ENCODE data around the gene DNPH1. TPM values are rescaled to one million over a fixed set of nuclear protein-coding genes. Genes with fewer than 3 reads are reported as not detected.

DNPH1 gene
- total and polyA plus RNA-seq, 2 of the 8 experiments (the other 6 are each of a cell fraction or from before 2014, with no cell fraction given) = 33.9 to 134 TPM

DNA sequence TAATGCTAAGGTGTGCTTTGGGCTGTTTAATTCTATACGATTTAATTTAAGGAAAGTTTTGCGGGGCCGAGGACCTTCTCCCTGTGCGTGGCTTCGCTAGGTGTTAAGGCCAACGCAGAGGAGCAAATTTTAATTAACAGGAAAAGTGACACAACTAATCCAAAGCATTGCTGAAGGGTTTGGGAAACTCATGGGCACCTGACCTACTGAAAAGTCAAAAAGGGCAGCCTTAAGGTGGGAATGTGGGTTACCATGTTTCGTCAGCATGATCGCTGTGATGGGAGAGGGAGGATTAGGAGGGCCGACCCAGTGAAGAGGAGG lies 47.7 kb downstream of the DNPH1 start:
- H4K91ac ChIP-seq (replicated peaks; ENCODE audit: insufficient read length, low read length) = peak overlapping the region; percentile 54
- H3K79me2 ChIP-seq (ENCODE audit: control insufficient read depth in 1 of 2, insufficient read depth in 2 of 2, low read length in 2 of 2) = no peaks in the 10 kb centered on the region
- POLR2A ChIA-PET (ENCODE audit: partially characterized antibody) = interaction anchor here (1.0 to 4.0 kb wide), 11 partner anchors 9 to 122 kb away, joined by 3 to 30 read pairs (median 6); partner anchors contain the start of genes DNPH1, KLC4, MRPL2 and PTK7
- H2BK15ac ChIP-seq (ENCODE audit: low read length) = no peak overlapping the region
- H3K23me2 ChIP-seq (ENCODE audit: low read depth, low read length) = peaks cover 8% of the 10 kb centered on the region
- H4K5ac ChIP-seq (ENCODE audit: insufficient read length, low read depth, low read length) = peak overlapping the region; percentile 81
- CTCF ChIA-PET (ENCODE audit: partially characterized antibody) = interaction anchor here (1.2 to 1.5 kb wide), 2 partner anchors 11 to 153 kb away, joined by 3 to 6 read pairs; no protein-coding TSS in a partner anchor
- peaks cover 0 to 5% of the 10 kb centered on the region in 2 experiments for H4K20me1 ChIP-seq (replicated peaks in 1 of 2; ENCODE audit: control insufficient read depth in 1 of 2, insufficient read depth in 2 of 2, low read length in 2 of 2)
- H2BK120ac ChIP-seq (replicated peaks; ENCODE audit: low read depth, low read length) = no peak overlapping the region
- H2AFZ ChIP-seq (ENCODE audit: low read length) = no peak overlapping the region; the same call in 1 of the 2 replicates
- H3K14ac ChIP-seq (ENCODE audit: insufficient read length) = no peak overlapping the region
- H2BK5ac ChIP-seq (ENCODE audit: low read depth, low read length) = peak overlapping the region; percentile 81; the same call in 1 of the 2 replicates
- no peaks in the 10 kb centered on the region for H3K79me1 ChIP-seq (ENCODE audit: low read depth, low read length)
- H3K4me1 ChIP-seq (replicated peaks in 1 of 4; ENCODE audit: control insufficient read depth in 3 of 4, insufficient read depth in 4 of 4, low read length in 3 of 4) = peaks cover 0 to 3% (median 1%) of the 10 kb centered on the region in 4 experiments; a peak in 1 of 7 replicates
- H2BK12ac ChIP-seq (ENCODE audit: low read depth, low read length) = no peak overlapping the region
- H3K27ac ChIP-seq (ENCODE audit: low read depth, low read length) = peak overlapping the region; percentile 68
- H3K36me3 ChIP-seq (ENCODE audit: control insufficient read depth in 2 of 4, insufficient read depth in 4 of 4, low read length in 3 of 4) = peaks cover 9 to 20% (median 19%) of the 10 kb centered on the region in 4 experiments; a peak in 7 of 8 replicates
- H3K4ac ChIP-seq (replicated peaks; ENCODE audit: insufficient read length, low read depth, low read length) = no peak overlapping the region
- H3K4me2 ChIP-seq (ENCODE audit: insufficient read depth in 1 of 2, low read depth in 2 of 2, low read length in 2 of 2) = peak overlapping the region; percentile 69 to 90
- H3K56ac ChIP-seq (replicated peaks; ENCODE audit: insufficient read length, low read depth, low read length) = no peak overlapping the region
- 24% methylated on average over 9 of the region's 9 CpGs; no CpG with 5 or more reads in 1 of the 2 experiments for WGBS, 2 experiments (ENCODE audit: extremely low coverage in 1 of 2, insufficient coverage in 1 of 2, insufficient read length in 1 of 2, insufficient replicate concordance in 2 of 2, low coverage in 1 of 2, low lambda C conversion rate in 2 of 2, missing lambda C conversion rate in 1 of 2)
- peak overlapping the region; percentile 95 for H3K18ac ChIP-seq (ENCODE audit: extremely low read depth, low read length)
- DNase-seq (ENCODE audit: low read depth in 1 of 2, low spot score in 2 of 2) (no peak), FAIRE-seq (peak; percentile 28)
- H3K23ac ChIP-seq (ENCODE audit: insufficient read length) = no peak overlapping the region
- peak overlapping the region; percentile 90; the same call in 1 of the 2 replicates for H4K8ac ChIP-seq (ENCODE audit: extremely low read depth, insufficient read depth, low read length)
- H3K9me3 ChIP-seq (ENCODE audit: insufficient read depth in 2 of 2, low read depth in 1 of 2, low read length in 1 of 2) = no peaks in the 10 kb centered on the region
- H3K9ac ChIP-seq (replicated peaks in 1 of 4; ENCODE audit: extremely low read depth in 1 of 4, low read depth in 3 of 4, low read length in 3 of 4) = peak overlapping the region in 3 of 4 experiments; percentile 64 to 70 (median 65); a peak in 6 of 7 replicates
- peak overlapping the region; percentile 54 to 86 (median 80) for H3K4me3 ChIP-seq (ENCODE audit: extremely low read depth in 1 of 4, insufficient read depth in 2 of 4, low read depth in 3 of 4, low read length in 4 of 4)
- H3K27me3 ChIP-seq (replicated peaks in 1 of 4; ENCODE audit: control insufficient read depth in 3 of 4, extremely low read depth in 1 of 4, insufficient read depth in 3 of 4, low read length in 3 of 4) = no peaks in the 10 kb centered on the region
- H2AK5ac ChIP-seq (ENCODE audit: low read depth, low read length) = no peak overlapping the region
- no peak overlapping the region for H2BK20ac ChIP-seq (ENCODE audit: low read length)
- TF ChIP-seq POLR2A (IDR thresholded peaks at IDR 0.05; ENCODE audit: control extremely low read depth in 1 of 2, low read depth in 2 of 2, low read length in 2 of 2) (no peak), SUZ12 (IDR thresholded peaks at IDR 0.05; ENCODE audit: low read length) (no peak), CTBP2 (IDR thresholded peaks at IDR 0.05; ENCODE audit: borderline replicate concordance, insufficient read depth, insufficient read length, low read length) (no peak), SIRT6 (IDR thresholded peaks at IDR 0.05; ENCODE audit: low read length) (no peak), EZH2 (IDR thresholded peaks at IDR 0.05; ENCODE audit: low read depth, low read length, severe bottlenecking) (no peak), ASH2L (IDR thresholded peaks at IDR 0.05; ENCODE audit: low read length) (no peak), EP300 (IDR thresholded peaks at IDR 0.05; ENCODE audit: borderline replicate concordance in 1 of 2, low read depth in 2 of 2, low read length in 2 of 2) (no peak), RFX5 (IDR thresholded peaks at IDR 0.05; ENCODE audit: borderline replicate concordance, low read depth, low read length) (no peak), YY1 (IDR thresholded peaks at IDR 0.05; ENCODE audit: low read depth, low read length) (no peak), SAP30 (IDR thresholded peaks at IDR 0.05; ENCODE audit: insufficient read depth, insufficient replicate concordance, low read length) (no peak), GABPA (IDR thresholded peaks at IDR 0.05; ENCODE audit: borderline replicate concordance, insufficient read depth, low read length) (no peak)
- TF ChIP-seq, protein P1, sequence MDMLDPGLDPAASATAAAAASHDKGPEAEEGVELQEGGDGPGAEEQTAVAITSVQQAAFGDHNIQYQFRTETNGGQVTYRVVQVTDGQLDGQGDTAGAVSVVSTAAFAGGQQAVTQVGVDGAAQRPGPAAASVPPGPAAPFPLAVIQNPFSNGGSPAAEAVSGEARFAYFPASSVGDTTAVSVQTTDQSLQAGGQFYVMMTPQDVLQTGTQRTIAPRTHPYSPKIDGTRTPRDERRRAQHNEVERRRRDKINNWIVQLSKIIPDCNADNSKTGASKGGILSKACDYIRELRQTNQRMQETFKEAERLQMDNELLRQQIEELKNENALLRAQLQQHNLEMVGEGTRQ (IDR thresholded peaks at IDR 0.05; ENCODE audit: low read length) = 0 out of 2 replicates have a peak, but pooled peaks have one; percentile 2
